ENCODE measurements around the gene ANTXR1. TPM values are rescaled to one million over a fixed set of nuclear protein-coding genes. Genes with fewer than 3 reads are reported as not detected.
"Not testable (repeated sequence)": the region's sequence is repeated elsewhere in the genome, so short reads cannot be mapped to it uniquely, and the experiment has no call there.

Gene ANTXR1
- total RNA-seq, 2 donors from 2014 or later = 0.40 TPM; not detected in 1

DNA sequence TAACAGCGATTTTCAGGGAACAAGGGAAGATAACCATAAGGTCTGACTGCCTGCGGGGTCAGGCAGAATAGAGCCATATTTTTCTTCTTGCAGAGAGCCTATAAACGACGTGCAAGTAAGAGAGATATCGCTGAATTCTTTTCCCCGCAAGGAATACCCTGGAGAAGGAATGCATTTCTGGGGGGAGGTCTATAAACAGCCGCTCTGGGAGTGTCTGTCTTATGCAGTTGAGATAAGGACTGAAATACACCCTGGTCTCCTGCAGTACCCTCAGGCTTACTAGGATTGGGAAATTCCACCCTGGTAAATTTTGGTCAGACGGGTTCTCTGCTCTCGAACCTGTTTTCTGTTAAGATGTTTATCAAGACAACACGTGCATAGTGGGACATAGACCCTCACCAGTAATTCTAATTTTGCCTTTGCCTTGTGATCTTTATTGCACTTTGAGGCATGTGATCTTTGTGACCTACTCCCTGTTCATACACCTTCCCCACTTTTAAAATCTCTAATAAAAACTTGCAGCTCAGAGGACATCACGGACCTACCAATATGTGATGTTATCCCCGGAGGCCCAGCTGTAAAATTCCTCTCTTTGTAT lies 247.1 kb downstream of the ANTXR1 start:
- not testable (repeated sequence) for H3K4me1 Mint-ChIP-seq (ENCODE audit: low read depth in 2 of 2); H3K4me3 Mint-ChIP-seq; DNase-seq (ENCODE audit: low spot score); ATAC-seq; H3K27ac Mint-ChIP-seq
- peaks cover 12% of the 10 kb centered on the region for H3K9me3 Mint-ChIP-seq
- H3K27me3 Mint-ChIP-seq = peaks cover 24 to 49% of the 10 kb centered on the region in 2 donors
- H3K36me3 Mint-ChIP-seq = peaks cover 34% of the 10 kb centered on the region

DNA sequence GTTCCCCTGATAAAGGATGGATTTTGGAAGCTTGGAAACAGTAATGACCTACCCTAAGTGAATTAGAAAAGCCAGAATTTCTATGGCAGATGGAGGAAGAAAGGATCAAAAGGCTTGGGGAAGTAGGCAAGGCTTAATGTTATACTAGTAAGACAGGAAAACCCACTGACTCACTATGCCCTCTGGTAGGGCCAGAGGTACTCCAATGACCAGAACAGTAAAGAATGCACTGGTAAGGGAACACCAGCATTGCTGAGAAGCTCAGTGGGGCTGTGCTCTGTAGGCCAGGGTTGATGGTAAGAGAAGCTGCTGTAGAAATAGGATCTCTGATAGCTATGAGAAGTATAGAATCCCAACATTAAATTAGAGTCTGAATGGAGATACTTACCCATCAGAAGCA lies 247.7 kb downstream of the ANTXR1 start:
- Mint-ChIP-seq H3K27ac (no peak overlapping the region), H3K27me3 (peaks cover 28 to 51% of the 10 kb centered on the region in 2 donors), H3K9me3 (peaks cover 12% of the 10 kb centered on the region), H3K4me3 (no peak overlapping the region), H3K36me3 (peaks cover 34% of the 10 kb centered on the region), H3K4me1 (ENCODE audit: low read depth in 2 of 2) (no peaks in the 10 kb centered on the region)
- no peak for DNase-seq (ENCODE audit: low spot score)
- no peak for ATAC-seq

DNA sequence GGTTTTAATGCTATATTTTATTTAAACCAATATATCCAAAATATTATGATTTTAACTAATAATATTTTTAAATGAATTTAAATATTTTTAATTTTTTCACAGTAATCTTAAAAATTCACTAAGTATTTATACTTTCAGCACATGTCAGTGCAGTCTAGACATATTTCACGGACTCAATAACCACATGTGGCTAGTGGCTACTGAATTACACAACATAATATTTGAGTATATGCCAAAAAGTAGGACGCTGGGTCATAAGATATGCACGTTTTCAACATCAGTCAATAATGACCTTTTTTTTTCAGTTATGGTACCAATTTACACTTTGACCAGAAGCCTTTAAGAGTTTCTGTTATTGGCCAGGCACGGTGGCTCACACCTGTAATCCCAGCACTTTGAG lies 256.4 kb downstream of the ANTXR1 start:
- no peak for DNase-seq (ENCODE audit: low spot score)
- Mint-ChIP-seq H3K27ac (no peak overlapping the region), H3K27me3 (peaks cover 35 to 61% of the 10 kb centered on the region in 2 donors), H3K4me3 (no peak overlapping the region), H3K36me3 (no peaks in the 10 kb centered on the region), H3K4me1 (ENCODE audit: low read depth in 2 of 2) (no peaks in the 10 kb centered on the region), H3K9me3 (no peaks in the 10 kb centered on the region)
- no peak for ATAC-seq

DNA sequence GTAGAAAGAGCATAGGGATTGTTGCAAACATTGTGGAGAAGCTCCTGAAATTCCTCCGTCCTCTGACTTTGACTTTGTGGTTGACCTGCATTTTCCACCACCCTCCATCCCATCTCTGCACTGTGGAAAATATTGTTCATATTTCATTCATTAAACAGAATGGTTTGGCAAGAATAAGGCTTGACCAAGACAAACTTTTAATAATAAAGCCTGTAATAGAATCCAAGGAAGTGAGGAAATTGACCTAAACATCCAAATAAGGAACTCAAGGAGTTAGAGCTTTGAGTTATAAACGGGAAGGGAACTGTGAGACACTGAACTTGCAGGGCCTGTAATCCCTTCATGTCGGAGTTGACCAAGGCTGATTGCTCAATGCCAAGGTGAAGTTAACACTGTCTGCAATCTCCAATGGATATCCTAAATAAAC lies 258.9 kb downstream of the ANTXR1 start:
- Mint-ChIP-seq H3K36me3 (no peaks in the 10 kb centered on the region), H3K4me1 (ENCODE audit: low read depth in 2 of 2) (no peaks in the 10 kb centered on the region), H3K27ac (no peak overlapping the region), H3K9me3 (no peaks in the 10 kb centered on the region), H3K4me3 (no peak overlapping the region), H3K27me3 (peaks cover 43 to 73% of the 10 kb centered on the region in 2 donors)
- DNase-seq (ENCODE audit: low spot score) = no peak
- ATAC-seq = no peak

DNA sequence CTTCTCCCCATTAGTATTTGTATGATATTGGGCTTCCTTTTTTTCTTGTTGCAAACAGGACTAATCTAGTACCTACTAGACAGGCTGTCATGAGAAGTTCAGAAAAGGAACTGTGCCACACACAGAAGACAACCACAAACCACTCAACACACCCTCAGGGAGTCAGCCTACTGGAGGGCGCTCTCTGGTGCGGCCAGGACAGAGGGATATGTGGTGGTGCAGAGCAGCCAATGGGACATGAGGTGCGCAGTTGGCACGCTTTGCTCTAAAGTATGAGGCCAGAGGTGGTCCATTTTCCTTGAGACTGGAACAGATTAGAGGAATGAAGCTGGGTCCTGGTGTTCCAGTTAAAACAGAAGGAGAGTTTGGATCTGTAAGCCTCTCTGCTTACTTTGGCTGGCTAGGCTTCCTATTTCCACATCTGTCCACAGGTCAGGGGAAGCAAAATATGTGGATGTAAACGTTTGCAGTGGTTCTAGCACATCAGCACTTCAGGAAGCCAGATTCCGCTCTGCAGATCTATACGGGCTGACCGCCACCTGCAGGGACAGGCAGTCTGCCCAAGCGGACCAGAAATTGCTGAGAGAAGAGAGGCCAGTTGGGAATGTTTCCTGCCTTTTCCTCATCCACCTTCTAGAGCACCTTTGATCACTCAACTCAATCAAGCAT lies 260.0 kb downstream of the ANTXR1 start:
- no peak overlapping the region for H3K4me3 Mint-ChIP-seq
- peaks cover 43 to 79% of the 10 kb centered on the region in 2 donors for H3K27me3 Mint-ChIP-seq
- no peak overlapping the region for H3K27ac Mint-ChIP-seq
- no peak for DNase-seq (ENCODE audit: low spot score)
- no peaks in the 10 kb centered on the region for H3K4me1 Mint-ChIP-seq (ENCODE audit: low read depth in 2 of 2)
- H3K36me3 Mint-ChIP-seq = no peaks in the 10 kb centered on the region
- no peaks in the 10 kb centered on the region for H3K9me3 Mint-ChIP-seq
- peak in 1 of 2 donors; percentile 40 for ATAC-seq

DNA sequence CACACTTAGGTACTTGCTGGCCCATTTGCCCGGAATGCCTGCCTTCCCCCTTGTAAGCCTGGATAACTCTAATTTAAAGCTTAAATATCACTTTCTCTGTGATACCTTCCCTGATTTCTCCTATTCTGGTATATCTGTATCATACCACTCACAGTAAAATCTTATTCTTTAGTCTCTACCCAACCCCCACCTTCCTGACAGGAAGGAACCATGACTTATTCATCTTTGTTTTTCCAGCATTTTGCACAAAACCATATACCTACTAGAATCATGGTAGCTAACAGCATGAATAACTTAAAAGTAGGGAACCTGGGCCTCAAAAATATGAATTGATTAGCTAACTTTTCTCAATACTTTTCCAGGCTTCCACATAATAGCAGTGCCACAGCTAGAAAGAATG lies 262.5 kb downstream of the ANTXR1 start:
- Mint-ChIP-seq H3K36me3 (no peaks in the 10 kb centered on the region), H3K4me3 (no peak overlapping the region), H3K9me3 (no peaks in the 10 kb centered on the region), H3K4me1 (ENCODE audit: low read depth in 2 of 2) (no peaks in the 10 kb centered on the region), H3K27ac (no peak overlapping the region), H3K27me3 (peaks cover 44 to 73% of the 10 kb centered on the region in 2 donors)
- ATAC-seq (no peak), DNase-seq (ENCODE audit: low spot score) (no peak)

DNA sequence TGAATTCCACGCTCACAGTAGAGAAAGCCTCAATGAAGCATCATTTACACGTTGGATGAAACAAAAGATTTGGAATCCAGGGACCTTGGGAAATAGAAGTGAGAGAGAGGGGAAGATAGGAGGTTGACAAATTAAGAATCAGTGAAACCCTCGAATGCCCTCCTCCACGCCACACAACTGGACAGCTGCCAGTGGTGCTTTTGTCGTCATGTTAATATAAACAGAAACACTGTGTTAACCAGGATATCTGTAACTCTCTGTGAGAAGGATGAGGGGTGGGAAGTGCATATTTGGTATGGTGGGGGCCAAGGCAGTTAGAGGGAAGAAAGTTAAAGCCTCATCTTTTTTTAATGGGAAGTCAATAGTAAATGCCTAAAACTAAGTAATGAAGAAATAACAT lies 265.4 kb downstream of the ANTXR1 start:
- Mint-ChIP-seq H3K27me3 (peaks cover 45 to 76% of the 10 kb centered on the region in 2 donors), H3K9me3 (no peaks in the 10 kb centered on the region), H3K36me3 (no peaks in the 10 kb centered on the region), H3K4me1 (ENCODE audit: low read depth in 2 of 2) (no peaks in the 10 kb centered on the region), H3K27ac (no peak overlapping the region), H3K4me3 (no peak overlapping the region)
- ATAC-seq = no peak
- no peak for DNase-seq (ENCODE audit: low spot score)

DNA sequence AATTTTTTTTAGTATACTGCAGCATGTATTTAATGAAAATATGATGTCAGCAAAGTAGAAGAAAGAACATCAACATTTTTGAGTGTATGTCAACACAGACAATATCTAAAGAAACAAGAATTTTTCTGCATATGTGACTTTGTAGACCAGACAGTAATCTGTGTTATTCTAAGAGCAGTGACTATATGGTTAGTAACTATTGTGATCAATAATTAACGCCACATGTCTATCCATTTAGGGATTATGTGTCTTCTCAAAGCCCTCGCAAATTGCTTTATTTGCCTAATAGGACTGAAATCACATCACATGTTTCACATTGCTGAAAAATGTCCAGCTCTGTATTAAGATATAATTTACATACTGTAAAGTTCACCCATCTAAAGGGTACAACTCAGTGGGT lies 266.2 kb downstream of the ANTXR1 start:
- no peak overlapping the region for H3K27ac Mint-ChIP-seq
- H3K4me1 Mint-ChIP-seq (ENCODE audit: low read depth in 2 of 2) = no peaks in the 10 kb centered on the region
- ATAC-seq = no peak

DNA sequence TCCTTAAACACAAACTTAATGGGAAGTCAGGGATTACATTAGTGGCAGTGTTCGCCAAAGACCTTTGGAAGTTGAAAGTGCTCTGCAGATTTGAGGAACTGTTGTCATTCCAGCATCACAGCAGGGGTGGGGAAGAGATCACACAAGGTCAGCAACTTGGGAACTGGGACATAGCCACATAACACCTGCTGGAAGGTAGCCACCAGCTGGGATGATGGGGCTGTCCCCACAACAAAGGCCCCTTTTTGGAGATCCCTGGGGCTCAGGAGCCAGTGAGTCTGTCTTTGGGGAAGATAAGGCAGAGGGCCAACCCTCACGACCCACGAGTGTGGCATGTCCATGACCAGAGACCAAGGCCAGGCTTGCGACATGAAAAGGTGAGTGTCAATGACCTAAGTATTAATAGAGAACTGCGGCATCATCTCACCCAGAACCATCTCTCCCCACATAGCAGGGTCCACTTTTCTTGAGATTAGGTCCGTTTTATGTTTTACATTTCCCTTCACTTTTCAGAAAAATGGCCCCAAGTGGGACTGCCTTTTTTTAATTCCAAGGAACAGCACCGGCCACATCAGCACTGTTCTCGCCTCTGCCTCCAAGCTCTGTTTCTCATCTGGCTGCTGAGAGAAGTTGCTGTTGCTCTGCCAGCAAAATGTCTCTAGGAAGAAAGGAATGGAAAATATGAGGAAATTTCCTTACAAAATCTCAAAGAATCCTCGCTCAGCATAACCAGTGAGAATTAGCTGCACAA lies 267.1 kb downstream of the ANTXR1 start:
- Mint-ChIP-seq H3K4me1 (ENCODE audit: low read depth in 2 of 2) (no peaks in the 10 kb centered on the region), H3K36me3 (no peaks in the 10 kb centered on the region), H3K9me3 (no peaks in the 10 kb centered on the region), H3K27ac (no peak overlapping the region), H3K4me3 (no peak overlapping the region), H3K27me3 (peaks cover 35 to 59% of the 10 kb centered on the region in 2 donors)
- ATAC-seq (no peak), DNase-seq (ENCODE audit: low spot score) (no peak)

More for the DNA sequence above, 266.2 kb downstream of the ANTXR1 start:
- Mint-ChIP-seq H3K36me3 (no peaks in the 10 kb centered on the region), H3K9me3 (no peaks in the 10 kb centered on the region), H3K4me3 (no peak overlapping the region), H3K27me3 (peaks cover 39 to 67% of the 10 kb centered on the region in 2 donors)
- no peak for DNase-seq (ENCODE audit: low spot score)

DNA sequence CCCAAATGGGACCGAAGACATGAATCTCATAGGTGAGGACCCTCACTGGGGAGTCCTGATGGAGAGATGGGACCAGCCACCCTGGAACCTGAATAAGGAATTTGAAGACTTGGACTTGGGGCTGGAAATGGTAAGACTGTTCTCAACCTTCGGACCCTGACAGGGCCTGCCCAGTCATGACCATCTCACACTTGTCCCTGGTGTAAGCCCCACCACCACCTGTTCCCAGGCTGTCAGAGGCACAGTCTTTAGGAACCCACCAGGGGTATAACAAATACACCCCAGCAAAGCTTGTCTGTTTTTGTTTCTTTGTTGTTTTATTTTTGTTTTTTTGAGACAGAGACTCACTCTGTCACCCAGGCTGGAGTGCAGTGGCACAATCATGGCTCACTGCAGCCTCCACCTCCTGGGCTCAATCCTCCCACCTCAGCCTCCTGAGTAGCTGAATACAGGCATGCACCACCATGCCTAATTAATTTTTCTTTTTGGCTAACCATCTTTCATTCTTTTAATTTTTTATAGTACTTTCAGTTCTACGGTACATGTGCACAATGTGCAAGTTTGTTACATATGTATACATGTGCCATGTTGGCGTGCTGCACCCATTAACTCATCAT lies 267.9 kb downstream of the ANTXR1 start:
- DNase-seq (ENCODE audit: low spot score) (no peak), ATAC-seq (no peak)
- Mint-ChIP-seq H3K36me3 (no peaks in the 10 kb centered on the region), H3K4me3 (no peak overlapping the region), H3K27me3 (peaks cover 28 to 51% of the 10 kb centered on the region in 2 donors), H3K4me1 (ENCODE audit: low read depth in 2 of 2) (no peaks in the 10 kb centered on the region), H3K9me3 (no peaks in the 10 kb centered on the region), H3K27ac (no peak overlapping the region)

DNA sequence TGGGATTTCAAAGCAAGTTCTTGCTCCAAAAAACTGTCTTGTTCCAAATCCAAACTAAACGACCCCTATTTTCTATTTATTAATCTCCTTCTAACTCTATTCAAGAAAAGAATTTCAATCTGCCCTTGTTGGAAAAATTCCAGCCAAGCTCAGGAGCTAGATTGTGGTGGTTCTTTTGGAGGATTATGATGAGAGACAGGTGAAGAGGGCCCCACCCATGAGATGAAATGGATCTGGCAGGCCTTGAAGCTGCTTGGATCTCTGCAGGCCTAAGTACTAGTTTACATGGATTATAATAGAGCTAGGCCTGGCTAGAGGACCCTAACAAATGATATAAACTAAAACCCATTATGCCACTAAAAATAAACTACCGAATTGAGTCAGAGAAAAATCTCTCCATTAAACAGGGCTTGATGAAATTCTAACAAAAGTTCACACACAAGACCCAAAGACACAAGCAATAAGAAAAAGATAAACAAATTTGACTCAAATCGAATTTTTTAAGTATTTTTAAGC lies 272.5 kb downstream of the ANTXR1 start:
- DNase-seq (ENCODE audit: low spot score) (no peak), ATAC-seq (no peak)
- H3K36me3 Mint-ChIP-seq = no peaks in the 10 kb centered on the region
- H3K27me3 Mint-ChIP-seq = peaks cover 16 to 30% of the 10 kb centered on the region in 2 donors
- no peak overlapping the region for H3K27ac Mint-ChIP-seq
- no peaks in the 10 kb centered on the region for H3K9me3 Mint-ChIP-seq
- H3K4me1 Mint-ChIP-seq (ENCODE audit: low read depth in 2 of 2) = no peaks in the 10 kb centered on the region
- H3K4me3 Mint-ChIP-seq = no peak overlapping the region

DNA sequence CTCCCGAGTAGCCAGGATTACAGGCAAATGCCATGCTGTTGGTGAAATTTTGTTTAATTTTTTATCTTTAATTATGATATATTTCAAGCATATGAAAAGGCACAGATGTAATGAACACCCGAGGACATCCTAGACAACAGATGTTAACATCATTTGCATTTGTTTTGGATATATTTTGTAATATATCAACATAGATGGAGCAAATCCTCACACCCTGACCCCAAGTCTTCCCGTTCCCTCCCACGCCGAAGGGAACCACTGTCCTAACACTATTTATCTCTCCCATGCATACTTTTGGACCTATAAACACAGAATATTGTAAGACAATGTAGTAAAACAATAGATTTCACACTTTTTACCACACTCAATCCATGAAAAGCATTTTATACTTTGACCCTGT lies 274.6 kb downstream of the ANTXR1 start:
- peaks cover 4 to 22% of the 10 kb centered on the region in 2 donors for H3K27me3 Mint-ChIP-seq
- no peaks in the 10 kb centered on the region for H3K36me3 Mint-ChIP-seq
- H3K4me3 Mint-ChIP-seq = no peak overlapping the region
- DNase-seq (ENCODE audit: low spot score) = no peak
- no peaks in the 10 kb centered on the region for H3K9me3 Mint-ChIP-seq
- no peaks in the 10 kb centered on the region for H3K4me1 Mint-ChIP-seq (ENCODE audit: low read depth in 2 of 2)
- no peak for ATAC-seq
- no peak overlapping the region for H3K27ac Mint-ChIP-seq

DNA sequence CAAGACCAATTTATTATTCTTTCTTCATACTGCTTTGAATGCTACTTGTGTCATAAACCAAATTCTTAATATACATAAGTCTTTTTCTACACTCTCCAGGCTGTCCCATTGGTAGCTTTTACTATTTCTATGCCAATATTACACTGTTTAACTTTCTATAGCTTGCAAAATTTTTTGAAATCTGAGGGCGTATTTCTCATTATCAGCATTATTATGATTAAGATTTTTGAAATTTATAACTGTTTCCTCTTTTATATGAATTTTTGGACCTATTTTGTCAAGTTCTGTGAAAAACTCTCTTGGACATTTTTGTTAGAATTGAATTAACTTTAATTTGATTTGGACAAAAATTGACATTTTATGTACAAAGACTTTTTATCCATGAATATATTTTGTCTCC lies 275.4 kb downstream of the ANTXR1 start:
- DNase-seq (ENCODE audit: low spot score) (no peak), ATAC-seq (no peak)
- H3K27me3 Mint-ChIP-seq = peaks cover 0 to 14% of the 10 kb centered on the region in 2 donors
- no peaks in the 10 kb centered on the region for H3K4me1 Mint-ChIP-seq (ENCODE audit: low read depth in 2 of 2)
- no peaks in the 10 kb centered on the region for H3K9me3 Mint-ChIP-seq
- H3K27ac Mint-ChIP-seq = no peak overlapping the region
- no peak overlapping the region for H3K4me3 Mint-ChIP-seq
- no peaks in the 10 kb centered on the region for H3K36me3 Mint-ChIP-seq
